ENCODE results near the gene NACA. TPM values are rescaled to one million over a fixed set of nuclear protein-coding genes. Genes with fewer than 3 reads are reported as not detected.

The NACA gene
- total and polyA plus RNA-seq, 2 of the 13 experiments (the other 11 are each of a cell fraction or from before 2014, with no cell fraction given) = 799 to 1,700 TPM

DNA sequence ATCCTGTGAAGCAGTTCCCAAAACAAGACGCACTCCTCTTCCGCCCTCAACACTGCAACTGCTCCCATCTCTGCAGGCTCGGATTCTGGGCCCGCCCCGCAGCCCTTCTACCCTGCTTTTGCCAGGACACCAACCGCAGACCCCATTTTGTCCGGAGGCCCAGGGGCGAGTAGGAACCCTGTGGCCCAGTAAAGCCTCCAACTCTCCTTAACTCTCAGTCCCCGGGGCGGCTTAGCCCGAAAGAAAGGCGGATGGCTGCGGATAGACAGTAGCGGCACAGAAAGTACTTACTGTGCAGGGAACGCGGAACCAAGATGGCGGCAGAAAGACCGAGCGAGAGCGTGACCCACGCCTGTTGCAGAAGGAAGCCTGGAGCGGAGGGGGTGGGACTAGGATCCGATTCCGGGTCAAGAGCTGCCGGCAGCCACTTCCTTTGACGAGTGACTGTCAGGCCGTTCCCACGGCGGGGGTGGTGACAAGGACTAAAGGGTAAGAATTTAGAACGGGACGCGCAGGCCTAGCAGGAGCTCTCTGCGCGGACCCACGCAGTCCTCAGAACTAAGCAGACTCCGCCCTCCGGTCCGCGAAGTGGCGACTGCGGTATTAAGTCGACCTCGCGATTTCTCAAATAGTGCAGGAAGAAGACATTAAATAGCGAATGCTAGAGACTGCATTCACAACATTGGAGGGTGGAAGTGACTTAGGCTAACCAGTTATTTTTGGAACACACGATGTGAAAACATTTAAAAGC is at the start of gene NACA (continued):
- TF ChIP-seq, protein P1, sequence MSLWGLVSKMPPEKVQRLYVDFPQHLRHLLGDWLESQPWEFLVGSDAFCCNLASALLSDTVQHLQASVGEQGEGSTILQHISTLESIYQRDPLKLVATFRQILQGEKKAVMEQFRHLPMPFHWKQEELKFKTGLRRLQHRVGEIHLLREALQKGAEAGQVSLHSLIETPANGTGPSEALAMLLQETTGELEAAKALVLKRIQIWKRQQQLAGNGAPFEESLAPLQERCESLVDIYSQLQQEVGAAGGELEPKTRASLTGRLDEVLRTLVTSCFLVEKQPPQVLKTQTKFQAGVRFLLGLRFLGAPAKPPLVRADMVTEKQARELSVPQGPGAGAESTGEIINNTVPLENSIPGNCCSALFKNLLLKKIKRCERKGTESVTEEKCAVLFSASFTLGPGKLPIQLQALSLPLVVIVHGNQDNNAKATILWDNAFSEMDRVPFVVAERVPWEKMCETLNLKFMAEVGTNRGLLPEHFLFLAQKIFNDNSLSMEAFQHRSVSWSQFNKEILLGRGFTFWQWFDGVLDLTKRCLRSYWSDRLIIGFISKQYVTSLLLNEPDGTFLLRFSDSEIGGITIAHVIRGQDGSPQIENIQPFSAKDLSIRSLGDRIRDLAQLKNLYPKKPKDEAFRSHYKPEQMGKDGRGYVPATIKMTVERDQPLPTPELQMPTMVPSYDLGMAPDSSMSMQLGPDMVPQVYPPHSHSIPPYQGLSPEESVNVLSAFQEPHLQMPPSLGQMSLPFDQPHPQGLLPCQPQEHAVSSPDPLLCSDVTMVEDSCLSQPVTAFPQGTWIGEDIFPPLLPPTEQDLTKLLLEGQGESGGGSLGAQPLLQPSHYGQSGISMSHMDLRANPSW (CRISPR knock-in tag; IDR thresholded peaks at IDR 0.05; ENCODE audit: borderline replicate concordance) = peak; percentile 96
- TF ChIP-seq ZNF101 (CRISPR knock-in tag; IDR thresholded peaks at IDR 0.05; ENCODE audit: borderline replicate concordance, low read depth) = peak; percentile 78; the same call in 1 of the 2 replicates
- TF ChIP-seq DMAP1 (CRISPR knock-in tag; IDR thresholded peaks at IDR 0.05) = peak; percentile 99
- TF ChIP-seq PHF5A (CRISPR knock-in tag; IDR thresholded peaks at IDR 0.05; ENCODE audit: low read depth, unreplicated experiment) = no peak
- 0 out of 2 replicates have a peak, but pooled peaks have one; percentile 28 for TF ChIP-seq CCDC6 (CRISPR knock-in tag; IDR thresholded peaks at IDR 0.05)
- TF ChIP-seq, protein P2, sequence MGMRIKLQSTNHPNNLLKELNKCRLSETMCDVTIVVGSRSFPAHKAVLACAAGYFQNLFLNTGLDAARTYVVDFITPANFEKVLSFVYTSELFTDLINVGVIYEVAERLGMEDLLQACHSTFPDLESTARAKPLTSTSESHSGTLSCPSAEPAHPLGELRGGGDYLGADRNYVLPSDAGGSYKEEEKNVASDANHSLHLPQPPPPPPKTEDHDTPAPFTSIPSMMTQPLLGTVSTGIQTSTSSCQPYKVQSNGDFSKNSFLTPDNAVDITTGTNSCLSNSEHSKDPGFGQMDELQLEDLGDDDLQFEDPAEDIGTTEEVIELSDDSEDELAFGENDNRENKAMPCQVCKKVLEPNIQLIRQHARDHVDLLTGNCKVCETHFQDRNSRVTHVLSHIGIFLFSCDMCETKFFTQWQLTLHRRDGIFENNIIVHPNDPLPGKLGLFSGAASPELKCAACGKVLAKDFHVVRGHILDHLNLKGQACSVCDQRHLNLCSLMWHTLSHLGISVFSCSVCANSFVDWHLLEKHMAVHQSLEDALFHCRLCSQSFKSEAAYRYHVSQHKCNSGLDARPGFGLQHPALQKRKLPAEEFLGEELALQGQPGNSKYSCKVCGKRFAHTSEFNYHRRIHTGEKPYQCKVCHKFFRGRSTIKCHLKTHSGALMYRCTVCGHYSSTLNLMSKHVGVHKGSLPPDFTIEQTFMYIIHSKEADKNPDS (CRISPR knock-in tag; IDR thresholded peaks at IDR 0.05) = no peak
- TF ChIP-seq, protein P3, sequence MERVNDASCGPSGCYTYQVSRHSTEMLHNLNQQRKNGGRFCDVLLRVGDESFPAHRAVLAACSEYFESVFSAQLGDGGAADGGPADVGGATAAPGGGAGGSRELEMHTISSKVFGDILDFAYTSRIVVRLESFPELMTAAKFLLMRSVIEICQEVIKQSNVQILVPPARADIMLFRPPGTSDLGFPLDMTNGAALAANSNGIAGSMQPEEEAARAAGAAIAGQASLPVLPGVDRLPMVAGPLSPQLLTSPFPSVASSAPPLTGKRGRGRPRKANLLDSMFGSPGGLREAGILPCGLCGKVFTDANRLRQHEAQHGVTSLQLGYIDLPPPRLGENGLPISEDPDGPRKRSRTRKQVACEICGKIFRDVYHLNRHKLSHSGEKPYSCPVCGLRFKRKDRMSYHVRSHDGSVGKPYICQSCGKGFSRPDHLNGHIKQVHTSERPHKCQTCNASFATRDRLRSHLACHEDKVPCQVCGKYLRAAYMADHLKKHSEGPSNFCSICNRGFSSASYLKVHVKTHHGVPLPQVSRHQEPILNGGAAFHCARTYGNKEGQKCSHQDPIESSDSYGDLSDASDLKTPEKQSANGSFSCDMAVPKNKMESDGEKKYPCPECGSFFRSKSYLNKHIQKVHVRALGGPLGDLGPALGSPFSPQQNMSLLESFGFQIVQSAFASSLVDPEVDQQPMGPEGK (CRISPR knock-in tag; IDR thresholded peaks at IDR 0.05) = peak; percentile 69
- peak; percentile 94 for TF ChIP-seq PHF8 (CRISPR knock-in tag; IDR thresholded peaks at IDR 0.05)
- no peak for TF ChIP-seq THYN1 (CRISPR knock-in tag; IDR thresholded peaks at IDR 0.05; ENCODE audit: borderline replicate concordance, low read depth)
- TF ChIP-seq FOSL1 (CRISPR knock-in tag; IDR thresholded peaks at IDR 0.05; ENCODE audit: borderline replicate concordance) = no peak
- no peak for TF ChIP-seq ZNF30 (CRISPR knock-in tag; IDR thresholded peaks at IDR 0.05)
- TF ChIP-seq ZNF790 (CRISPR knock-in tag; IDR thresholded peaks at IDR 0.05; ENCODE audit: borderline replicate concordance) = peak; percentile 68; the same call in 1 of the 2 replicates
- TF ChIP-seq ZBTB38 (CRISPR knock-in tag; IDR thresholded peaks at IDR 0.05) = peak; percentile 89
